ENCODE results near the gene C6orf47. TPM values are rescaled to one million over a fixed set of nuclear protein-coding genes. Genes with fewer than 3 reads are reported as not detected.

Gene C6orf47
- polyA plus RNA-seq, 1 donor from 2014 or later: 17.2 TPM

DNA sequence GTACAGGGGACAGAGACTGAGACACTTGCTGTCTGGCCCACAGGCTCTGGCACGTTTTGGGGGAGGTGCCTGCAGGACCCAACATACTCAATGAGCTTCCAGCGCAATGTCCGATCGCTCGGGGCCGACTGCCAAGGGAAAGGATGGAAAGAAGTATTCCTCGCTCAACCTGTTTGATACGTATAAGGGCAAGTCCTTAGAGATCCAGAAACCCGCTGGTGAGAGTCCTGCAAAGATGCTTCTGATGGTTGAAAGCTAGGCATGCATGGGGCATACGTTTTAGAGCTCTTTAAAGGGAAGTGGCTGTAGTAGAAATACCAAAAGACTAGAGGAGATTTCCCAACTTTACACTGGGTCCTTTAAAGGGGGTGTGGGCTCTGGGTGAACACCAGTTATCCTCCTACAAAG lies 37.9 kb downstream of the C6orf47 start:
- no peak overlapping the region for H2AFZ ChIP-seq (ENCODE audit: low read depth, low read length)
- H3K79me2 ChIP-seq (replicated peaks; ENCODE audit: insufficient read depth, low read length): peaks cover 51% of the 10 kb centered on the region
- H3K4me2 ChIP-seq (ENCODE audit: low read length): peak overlapping the region; percentile 100
- no peaks in the 10 kb centered on the region for H4K20me1 ChIP-seq (ENCODE audit: insufficient read depth)
- peak overlapping the region; percentile 93 for H3K4me3 ChIP-seq (ENCODE audit: low read length)
- no peaks in the 10 kb centered on the region for H3F3A ChIP-seq (ENCODE audit: insufficient read depth, low read length, poor library complexity, severe bottlenecking)
- H3K27ac ChIP-seq (ENCODE audit: low read length): peak overlapping the region; percentile 99
- H3K9ac ChIP-seq (ENCODE audit: low read length): peak overlapping the region; percentile 100
- H3K27me3 ChIP-seq (ENCODE audit: insufficient read depth, low read depth, low read length): no peaks in the 10 kb centered on the region
- peaks cover 5% of the 10 kb centered on the region for H3K36me3 ChIP-seq (ENCODE audit: insufficient read depth, low read length)
- H3K9me3 ChIP-seq (ENCODE audit: low read length): no peaks in the 10 kb centered on the region
- no peaks in the 10 kb centered on the region for H3K9me2 ChIP-seq (ENCODE audit: insufficient read depth, low read length)
- no peak for TF ChIP-seq MXI1 (conservative IDR thresholded peaks at IDR 0.05; ENCODE audit: poor library complexity, severe bottlenecking)
- no peak for TF ChIP-seq SMC3 (conservative IDR thresholded peaks at IDR 0.05; ENCODE audit: poor library complexity)
- TF ChIP-seq, protein P1, sequence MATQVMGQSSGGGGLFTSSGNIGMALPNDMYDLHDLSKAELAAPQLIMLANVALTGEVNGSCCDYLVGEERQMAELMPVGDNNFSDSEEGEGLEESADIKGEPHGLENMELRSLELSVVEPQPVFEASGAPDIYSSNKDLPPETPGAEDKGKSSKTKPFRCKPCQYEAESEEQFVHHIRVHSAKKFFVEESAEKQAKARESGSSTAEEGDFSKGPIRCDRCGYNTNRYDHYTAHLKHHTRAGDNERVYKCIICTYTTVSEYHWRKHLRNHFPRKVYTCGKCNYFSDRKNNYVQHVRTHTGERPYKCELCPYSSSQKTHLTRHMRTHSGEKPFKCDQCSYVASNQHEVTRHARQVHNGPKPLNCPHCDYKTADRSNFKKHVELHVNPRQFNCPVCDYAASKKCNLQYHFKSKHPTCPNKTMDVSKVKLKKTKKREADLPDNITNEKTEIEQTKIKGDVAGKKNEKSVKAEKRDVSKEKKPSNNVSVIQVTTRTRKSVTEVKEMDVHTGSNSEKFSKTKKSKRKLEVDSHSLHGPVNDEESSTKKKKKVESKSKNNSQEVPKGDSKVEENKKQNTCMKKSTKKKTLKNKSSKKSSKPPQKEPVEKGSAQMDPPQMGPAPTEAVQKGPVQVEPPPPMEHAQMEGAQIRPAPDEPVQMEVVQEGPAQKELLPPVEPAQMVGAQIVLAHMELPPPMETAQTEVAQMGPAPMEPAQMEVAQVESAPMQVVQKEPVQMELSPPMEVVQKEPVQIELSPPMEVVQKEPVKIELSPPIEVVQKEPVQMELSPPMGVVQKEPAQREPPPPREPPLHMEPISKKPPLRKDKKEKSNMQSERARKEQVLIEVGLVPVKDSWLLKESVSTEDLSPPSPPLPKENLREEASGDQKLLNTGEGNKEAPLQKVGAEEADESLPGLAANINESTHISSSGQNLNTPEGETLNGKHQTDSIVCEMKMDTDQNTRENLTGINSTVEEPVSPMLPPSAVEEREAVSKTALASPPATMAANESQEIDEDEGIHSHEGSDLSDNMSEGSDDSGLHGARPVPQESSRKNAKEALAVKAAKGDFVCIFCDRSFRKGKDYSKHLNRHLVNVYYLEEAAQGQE (IDR thresholded peaks at IDR 0.05; ENCODE audit: borderline replicate concordance): no peak
- no peak for TF ChIP-seq TAF1 (IDR thresholded peaks at IDR 0.05; ENCODE audit: low read depth)
- no peak for TF ChIP-seq RAD21 (conservative IDR thresholded peaks at IDR 0.05)
- TF ChIP-seq, protein P2, sequence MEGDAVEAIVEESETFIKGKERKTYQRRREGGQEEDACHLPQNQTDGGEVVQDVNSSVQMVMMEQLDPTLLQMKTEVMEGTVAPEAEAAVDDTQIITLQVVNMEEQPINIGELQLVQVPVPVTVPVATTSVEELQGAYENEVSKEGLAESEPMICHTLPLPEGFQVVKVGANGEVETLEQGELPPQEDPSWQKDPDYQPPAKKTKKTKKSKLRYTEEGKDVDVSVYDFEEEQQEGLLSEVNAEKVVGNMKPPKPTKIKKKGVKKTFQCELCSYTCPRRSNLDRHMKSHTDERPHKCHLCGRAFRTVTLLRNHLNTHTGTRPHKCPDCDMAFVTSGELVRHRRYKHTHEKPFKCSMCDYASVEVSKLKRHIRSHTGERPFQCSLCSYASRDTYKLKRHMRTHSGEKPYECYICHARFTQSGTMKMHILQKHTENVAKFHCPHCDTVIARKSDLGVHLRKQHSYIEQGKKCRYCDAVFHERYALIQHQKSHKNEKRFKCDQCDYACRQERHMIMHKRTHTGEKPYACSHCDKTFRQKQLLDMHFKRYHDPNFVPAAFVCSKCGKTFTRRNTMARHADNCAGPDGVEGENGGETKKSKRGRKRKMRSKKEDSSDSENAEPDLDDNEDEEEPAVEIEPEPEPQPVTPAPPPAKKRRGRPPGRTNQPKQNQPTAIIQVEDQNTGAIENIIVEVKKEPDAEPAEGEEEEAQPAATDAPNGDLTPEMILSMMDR (IDR thresholded peaks at IDR 0.05; ENCODE audit: poor library complexity, severe bottlenecking): no peak
- no peak for TF ChIP-seq EP300 (conservative IDR thresholded peaks at IDR 0.05; ENCODE audit: poor library complexity, severe bottlenecking)
- TF ChIP-seq POLR2AphosphoS5 (IDR thresholded peaks at IDR 0.05): no peak
- TF ChIP-seq EZH2 (IDR thresholded peaks at IDR 0.05; ENCODE audit: borderline replicate concordance, insufficient read depth, low read length, poor library complexity, severe bottlenecking): no peak

DNA sequence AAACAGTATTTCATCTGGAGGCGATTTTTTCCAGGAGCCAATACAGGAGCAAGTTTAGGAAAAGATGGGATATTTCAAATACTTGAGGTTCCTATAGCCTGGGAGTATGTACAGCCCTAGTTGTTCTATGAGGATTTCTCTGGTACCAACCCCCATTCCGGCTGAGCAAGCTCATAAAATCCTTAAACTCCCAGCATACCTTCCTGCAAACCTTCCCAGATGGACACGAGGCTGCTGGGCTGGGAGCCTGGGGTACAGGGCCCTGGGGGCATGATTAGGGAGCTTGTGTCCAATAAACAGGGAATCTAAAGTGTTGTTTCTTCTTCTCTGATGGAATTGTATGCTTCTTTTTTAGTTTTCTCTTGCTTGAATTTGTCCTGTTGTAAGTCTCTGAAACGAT lies 38.6 kb downstream of the C6orf47 start:
- Histone ChIP-seq H3K79me2 (replicated peaks; ENCODE audit: insufficient read depth, low read length) (peaks cover 49% of the 10 kb centered on the region), H3K9ac (ENCODE audit: low read length) (peak overlapping the region; percentile 100), H2AFZ (ENCODE audit: low read depth, low read length) (no peak overlapping the region), H4K20me1 (ENCODE audit: insufficient read depth) (no peaks in the 10 kb centered on the region), H3K9me3 (ENCODE audit: low read length) (no peaks in the 10 kb centered on the region), H3K27me3 (ENCODE audit: insufficient read depth, low read depth, low read length) (no peaks in the 10 kb centered on the region), H3K4me2 (ENCODE audit: low read length) (peak overlapping the region; percentile 100), H3K9me2 (ENCODE audit: insufficient read depth, low read length) (no peaks in the 10 kb centered on the region), H3K4me3 (ENCODE audit: low read length) (peak overlapping the region; percentile 93), H3K36me3 (ENCODE audit: insufficient read depth, low read length) (peaks cover 5% of the 10 kb centered on the region), H3K27ac (ENCODE audit: low read length) (peak overlapping the region; percentile 99), H3F3A (ENCODE audit: insufficient read depth, low read length, poor library complexity, severe bottlenecking) (no peaks in the 10 kb centered on the region)
- TF ChIP-seq, protein P2 (IDR thresholded peaks at IDR 0.05; ENCODE audit: poor library complexity, severe bottlenecking): no peak
- TF ChIP-seq, protein P1 (IDR thresholded peaks at IDR 0.05; ENCODE audit: borderline replicate concordance): no peak
- TF ChIP-seq EP300 (conservative IDR thresholded peaks at IDR 0.05; ENCODE audit: poor library complexity, severe bottlenecking) (no peak), SMC3 (conservative IDR thresholded peaks at IDR 0.05; ENCODE audit: poor library complexity) (no peak), POLR2AphosphoS5 (IDR thresholded peaks at IDR 0.05) (no peak), TAF1 (IDR thresholded peaks at IDR 0.05; ENCODE audit: low read depth) (no peak), EZH2 (IDR thresholded peaks at IDR 0.05; ENCODE audit: borderline replicate concordance, insufficient read depth, low read length, poor library complexity, severe bottlenecking) (no peak), MXI1 (conservative IDR thresholded peaks at IDR 0.05; ENCODE audit: poor library complexity, severe bottlenecking) (no peak), RAD21 (conservative IDR thresholded peaks at IDR 0.05) (no peak)

All from neural cell (in vitro differentiated cells).